ENCODE results near the gene SSPN.
A peak's percentile ranks its signal among the peaks of the same experiment; 100 is the strongest.

The SSPN gene

DNA sequence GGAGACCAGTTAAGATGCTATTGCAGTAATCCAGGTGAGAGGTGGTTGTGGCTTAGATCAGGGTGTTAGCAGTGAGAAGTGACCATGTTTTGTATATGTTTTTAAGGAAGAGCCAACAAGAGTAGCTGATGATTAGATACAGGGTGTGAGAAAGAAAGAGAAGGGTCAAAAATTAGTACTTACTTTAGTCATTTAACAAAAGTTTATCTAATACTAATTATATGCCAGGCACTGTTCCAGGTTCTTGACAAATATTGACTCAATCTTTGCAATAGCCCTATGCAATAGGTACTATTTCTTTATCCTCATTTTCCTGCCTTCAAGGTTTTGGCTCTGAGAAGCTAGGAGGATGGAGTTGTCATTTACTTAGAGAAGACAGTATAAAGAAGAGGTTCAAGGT, 70.2 kb downstream of the SSPN start:
- H3K27ac ChIP-seq (ENCODE audit: low read depth, low read length) = no peak overlapping the region
- H3K36me3 ChIP-seq (ENCODE audit: insufficient read depth, low read length) = no peaks in the 10 kb centered on the region
- H3K79me2 ChIP-seq (ENCODE audit: control insufficient read depth, insufficient read depth, low read length, unreplicated experiment) = no peaks in the 10 kb centered on the region
- no peaks in the 10 kb centered on the region for H3K27me3 ChIP-seq (ENCODE audit: insufficient read depth, low read length)
- H2AFZ ChIP-seq (ENCODE audit: low read length, unreplicated experiment) = no peak overlapping the region
- H3K4me1 ChIP-seq (ENCODE audit: control insufficient read depth, insufficient read depth, low read length, unreplicated experiment) = no peaks in the 10 kb centered on the region
- H3K4me3 ChIP-seq (ENCODE audit: low read depth, low read length) = no peak overlapping the region

DNA sequence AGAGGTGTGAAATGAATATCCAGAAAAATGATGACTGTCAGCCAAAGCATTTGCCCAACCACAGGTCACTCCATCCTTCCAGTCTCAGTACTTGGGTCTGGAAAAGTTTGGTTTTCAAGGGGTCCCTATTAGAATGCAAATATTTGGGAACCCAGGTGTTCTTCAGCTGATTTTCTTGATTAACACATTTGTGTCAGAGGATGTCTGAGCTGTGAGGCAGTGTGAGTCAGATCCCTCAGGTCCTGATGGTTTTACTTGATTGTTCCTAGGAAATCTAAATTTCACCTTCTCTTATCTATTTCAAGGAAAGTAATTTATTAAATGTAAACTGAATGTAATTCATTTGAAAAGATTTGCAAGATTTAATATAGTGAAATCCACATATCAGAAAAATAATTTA, 71.5 kb downstream of the SSPN start:
- Histone ChIP-seq H3K27ac (ENCODE audit: low read depth, low read length) (no peak overlapping the region), H3K27me3 (ENCODE audit: insufficient read depth, low read length) (no peaks in the 10 kb centered on the region), H3K4me1 (ENCODE audit: control insufficient read depth, insufficient read depth, low read length, unreplicated experiment) (peaks cover 12% of the 10 kb centered on the region), H2AFZ (ENCODE audit: low read length, unreplicated experiment) (no peak overlapping the region), H3K4me3 (ENCODE audit: low read depth, low read length) (no peak overlapping the region), H3K79me2 (ENCODE audit: control insufficient read depth, insufficient read depth, low read length, unreplicated experiment) (no peaks in the 10 kb centered on the region), H3K36me3 (ENCODE audit: insufficient read depth, low read length) (no peaks in the 10 kb centered on the region)

DNA sequence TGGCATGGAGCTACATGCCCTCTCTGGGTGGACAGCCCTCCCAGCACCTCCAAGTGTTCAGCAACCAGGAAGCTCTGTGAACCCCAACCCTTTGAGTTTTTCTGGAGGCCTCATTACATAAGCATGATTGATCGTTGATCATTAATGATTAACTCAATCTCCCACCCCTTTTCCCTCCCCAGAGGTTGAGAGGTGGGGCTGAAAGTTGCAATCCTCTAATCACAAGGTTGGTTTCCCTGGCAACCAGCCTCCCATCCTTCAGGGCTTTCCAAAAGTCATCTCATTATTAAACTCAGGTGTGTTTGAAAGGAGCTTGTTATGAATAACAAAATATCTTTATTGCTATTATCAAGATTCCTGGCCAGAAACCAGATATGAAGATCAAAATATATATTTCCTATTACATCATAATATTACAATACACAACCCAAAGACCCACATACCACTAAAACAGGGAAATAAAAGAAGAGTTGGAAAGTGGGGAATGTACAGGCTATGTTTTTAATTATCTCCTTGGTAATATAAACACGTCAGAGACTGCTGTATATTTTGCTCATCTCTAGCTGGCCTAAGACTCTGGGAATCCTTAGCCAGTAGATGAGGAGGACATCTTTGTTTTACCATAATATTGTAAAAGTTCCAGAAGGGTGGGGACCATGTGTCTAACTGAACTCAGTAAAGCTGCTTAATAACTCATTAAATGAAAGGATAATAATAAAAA, 73.6 kb downstream of the SSPN start:
- no peak overlapping the region for H3K4me3 ChIP-seq (ENCODE audit: low read depth, low read length)
- H3K4me1 ChIP-seq (ENCODE audit: control insufficient read depth, insufficient read depth, low read length, unreplicated experiment) = peaks cover 31% of the 10 kb centered on the region
- no peaks in the 10 kb centered on the region for H3K36me3 ChIP-seq (ENCODE audit: insufficient read depth, low read length)
- H3K79me2 ChIP-seq (ENCODE audit: control insufficient read depth, insufficient read depth, low read length, unreplicated experiment) = no peaks in the 10 kb centered on the region
- no peaks in the 10 kb centered on the region for H3K27me3 ChIP-seq (ENCODE audit: insufficient read depth, low read length)
- H3K27ac ChIP-seq (ENCODE audit: low read depth, low read length) = no peak overlapping the region
- no peak overlapping the region for H2AFZ ChIP-seq (ENCODE audit: low read length, unreplicated experiment)

DNA sequence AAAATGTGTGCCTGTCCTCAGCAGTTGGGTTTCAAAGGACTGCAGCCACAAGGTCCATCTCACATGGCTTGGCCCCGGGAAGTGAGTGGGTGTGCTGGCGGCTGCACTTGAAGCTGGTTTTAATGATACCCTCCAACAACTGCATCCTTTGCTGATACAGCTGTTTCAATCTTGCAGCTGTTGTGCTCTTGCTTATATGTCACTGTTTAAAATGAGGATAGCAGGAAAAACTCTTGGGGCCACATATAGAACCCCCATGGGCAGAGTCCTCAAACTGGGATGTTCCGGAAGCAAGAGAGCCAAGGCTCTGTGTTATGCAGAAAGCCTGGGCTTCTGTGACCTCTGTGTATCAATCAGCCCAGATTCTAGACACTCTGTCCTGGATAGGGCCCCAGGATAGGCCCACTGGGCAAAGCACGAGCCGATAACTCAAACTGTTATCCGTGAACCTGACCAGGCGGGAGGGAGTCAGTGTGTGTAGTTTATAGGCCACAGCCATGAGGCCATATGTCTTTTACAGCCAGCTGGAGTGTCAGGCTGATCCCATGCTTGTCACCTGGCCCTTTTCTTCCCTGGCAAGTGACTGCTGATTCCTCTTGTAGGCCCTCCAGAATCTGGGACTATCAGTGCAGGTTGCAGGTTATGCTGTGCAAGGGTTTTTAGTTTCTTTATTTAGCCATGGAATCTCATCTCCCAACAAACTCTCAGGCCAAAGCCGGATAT, 74.3 kb downstream of the SSPN start:
- no peak overlapping the region for H3K4me3 ChIP-seq (ENCODE audit: low read depth, low read length)
- H2AFZ ChIP-seq (ENCODE audit: low read length, unreplicated experiment) = no peak overlapping the region
- H3K79me2 ChIP-seq (ENCODE audit: control insufficient read depth, insufficient read depth, low read length, unreplicated experiment) = no peaks in the 10 kb centered on the region
- no peaks in the 10 kb centered on the region for H3K36me3 ChIP-seq (ENCODE audit: insufficient read depth, low read length)
- peaks cover 37% of the 10 kb centered on the region for H3K4me1 ChIP-seq (ENCODE audit: control insufficient read depth, insufficient read depth, low read length, unreplicated experiment)
- H3K27me3 ChIP-seq (ENCODE audit: insufficient read depth, low read length) = no peaks in the 10 kb centered on the region
- no peak overlapping the region for H3K27ac ChIP-seq (ENCODE audit: low read depth, low read length)

DNA sequence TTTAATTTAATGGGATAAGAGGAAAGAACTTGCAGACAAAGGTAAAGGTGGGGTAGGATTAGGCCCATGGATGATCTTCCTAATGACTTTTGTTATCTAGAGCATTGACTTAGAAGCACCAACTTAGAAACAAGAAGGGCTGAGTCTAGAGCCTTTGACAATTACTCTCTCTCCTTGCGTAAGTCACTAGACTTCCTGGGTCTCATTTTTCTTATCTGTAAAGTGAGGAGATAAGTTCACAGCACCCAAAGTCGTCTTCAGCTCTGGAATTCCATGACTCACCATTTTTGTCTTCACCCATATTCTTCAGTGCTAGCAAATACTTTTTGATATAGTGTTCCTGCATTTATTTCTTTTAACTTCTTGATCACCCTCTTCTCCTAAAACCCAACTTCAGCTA, 75.7 kb downstream of the SSPN start:
- no peaks in the 10 kb centered on the region for H3K79me2 ChIP-seq (ENCODE audit: control insufficient read depth, insufficient read depth, low read length, unreplicated experiment)
- H3K27me3 ChIP-seq (ENCODE audit: insufficient read depth, low read length) = no peaks in the 10 kb centered on the region
- no peaks in the 10 kb centered on the region for H3K36me3 ChIP-seq (ENCODE audit: insufficient read depth, low read length)
- peak overlapping the region; percentile 63; the same call in 1 of the 2 replicates for H3K27ac ChIP-seq (ENCODE audit: low read depth, low read length)
- no peak overlapping the region; the same call in 1 of the 2 replicates for H3K4me3 ChIP-seq (ENCODE audit: low read depth, low read length)
- peaks cover 49% of the 10 kb centered on the region for H3K4me1 ChIP-seq (ENCODE audit: control insufficient read depth, insufficient read depth, low read length, unreplicated experiment)
- H2AFZ ChIP-seq (ENCODE audit: low read length, unreplicated experiment) = no peak overlapping the region

DNA sequence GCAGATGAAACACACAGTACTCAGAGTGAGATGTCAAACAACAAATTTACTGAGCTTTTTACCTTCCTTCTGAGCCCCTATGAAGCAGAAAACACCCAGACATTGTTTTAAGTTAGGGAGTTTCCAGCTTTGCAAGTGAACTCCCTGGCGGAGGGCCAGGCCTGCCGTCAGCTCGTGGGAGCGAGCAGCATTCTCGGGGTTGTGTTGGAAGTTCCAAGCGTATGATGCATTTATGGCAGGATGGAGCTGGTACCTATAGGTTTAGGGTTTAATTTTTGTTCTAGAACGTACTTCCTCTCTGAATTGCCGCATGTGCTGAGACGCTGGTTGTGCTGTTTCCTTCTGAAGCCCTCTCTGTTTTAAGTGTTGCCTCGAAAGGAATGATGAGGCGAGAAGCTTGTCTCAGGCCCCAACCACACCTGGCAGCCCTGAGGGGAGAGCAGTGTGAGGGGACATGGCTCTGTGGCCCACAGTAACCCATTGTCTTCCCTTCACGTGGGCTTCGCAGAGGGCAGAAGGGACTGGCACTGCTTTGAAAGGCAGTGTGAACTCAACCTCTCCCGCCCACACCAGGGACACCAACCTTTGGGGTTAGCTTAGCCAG, 76.6 kb downstream of the SSPN start:
- Histone ChIP-seq H3K79me2 (ENCODE audit: control insufficient read depth, insufficient read depth, low read length, unreplicated experiment) (no peaks in the 10 kb centered on the region), H3K36me3 (ENCODE audit: insufficient read depth, low read length) (no peaks in the 10 kb centered on the region), H3K27ac (ENCODE audit: low read depth, low read length) (peak overlapping the region; percentile 63; the same call in 1 of the 2 replicates), H3K27me3 (ENCODE audit: insufficient read depth, low read length) (no peaks in the 10 kb centered on the region), H3K4me1 (ENCODE audit: control insufficient read depth, insufficient read depth, low read length, unreplicated experiment) (peaks cover 51% of the 10 kb centered on the region), H2AFZ (ENCODE audit: low read length, unreplicated experiment) (no peak overlapping the region), H3K4me3 (ENCODE audit: low read depth, low read length) (no peak overlapping the region)

DNA sequence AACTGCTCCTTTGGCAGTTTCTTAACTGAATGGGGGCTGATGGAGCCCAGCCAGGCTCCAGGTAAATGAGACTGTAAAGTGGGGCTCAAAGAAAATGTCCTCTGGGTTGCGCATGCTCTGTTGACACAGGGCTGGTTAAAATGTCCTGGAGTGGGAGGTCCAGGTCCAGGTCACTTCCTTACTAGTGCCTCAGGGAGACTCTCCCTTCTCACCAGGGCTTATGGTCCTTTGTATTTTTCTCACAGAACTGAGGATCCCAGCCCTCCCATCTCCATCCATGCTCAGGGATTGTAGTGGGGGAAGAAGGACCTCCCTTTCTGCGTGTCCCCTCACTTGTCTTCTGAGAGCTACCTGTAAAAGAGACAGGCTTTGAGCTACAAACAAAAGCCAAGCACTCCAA, 77.5 kb downstream of the SSPN start:
- H3K27ac ChIP-seq (ENCODE audit: low read depth, low read length) = no peak overlapping the region
- no peak overlapping the region for H3K4me3 ChIP-seq (ENCODE audit: low read depth, low read length)
- no peaks in the 10 kb centered on the region for H3K36me3 ChIP-seq (ENCODE audit: insufficient read depth, low read length)
- H3K27me3 ChIP-seq (ENCODE audit: insufficient read depth, low read length) = no peaks in the 10 kb centered on the region
- peaks cover 51% of the 10 kb centered on the region for H3K4me1 ChIP-seq (ENCODE audit: control insufficient read depth, insufficient read depth, low read length, unreplicated experiment)
- no peak overlapping the region for H2AFZ ChIP-seq (ENCODE audit: low read length, unreplicated experiment)
- H3K79me2 ChIP-seq (ENCODE audit: control insufficient read depth, insufficient read depth, low read length, unreplicated experiment) = no peaks in the 10 kb centered on the region

DNA sequence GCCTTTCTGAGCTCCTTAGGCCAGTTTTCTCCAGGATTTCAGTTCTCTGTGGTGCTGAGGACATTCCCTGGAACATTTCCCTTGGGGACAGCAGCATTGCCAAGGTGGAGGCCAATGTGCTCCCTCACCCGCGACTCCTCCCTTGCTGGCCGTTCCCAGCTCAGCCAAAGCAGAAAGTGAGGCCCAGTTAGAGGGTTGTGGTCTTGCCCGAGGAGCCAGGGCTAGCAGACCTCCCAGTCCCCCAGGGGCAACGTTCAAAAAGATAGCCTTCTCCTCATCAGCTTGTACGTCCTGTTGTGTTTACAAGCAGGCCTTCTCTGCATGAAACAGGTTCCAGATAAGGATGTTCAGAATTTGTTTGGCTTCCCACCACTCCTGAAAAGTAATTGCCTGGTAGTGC, 78.4 kb downstream of the SSPN start:
- H3K36me3 ChIP-seq (ENCODE audit: insufficient read depth, low read length) = no peaks in the 10 kb centered on the region
- H2AFZ ChIP-seq (ENCODE audit: low read length, unreplicated experiment) = no peak overlapping the region
- peak overlapping the region; percentile 97 for H3K27ac ChIP-seq (ENCODE audit: low read depth, low read length)
- no peaks in the 10 kb centered on the region for H3K27me3 ChIP-seq (ENCODE audit: insufficient read depth, low read length)
- H3K4me3 ChIP-seq (ENCODE audit: low read depth, low read length) = no peak overlapping the region
- no peaks in the 10 kb centered on the region for H3K79me2 ChIP-seq (ENCODE audit: control insufficient read depth, insufficient read depth, low read length, unreplicated experiment)
- peaks cover 56% of the 10 kb centered on the region for H3K4me1 ChIP-seq (ENCODE audit: control insufficient read depth, insufficient read depth, low read length, unreplicated experiment)

DNA sequence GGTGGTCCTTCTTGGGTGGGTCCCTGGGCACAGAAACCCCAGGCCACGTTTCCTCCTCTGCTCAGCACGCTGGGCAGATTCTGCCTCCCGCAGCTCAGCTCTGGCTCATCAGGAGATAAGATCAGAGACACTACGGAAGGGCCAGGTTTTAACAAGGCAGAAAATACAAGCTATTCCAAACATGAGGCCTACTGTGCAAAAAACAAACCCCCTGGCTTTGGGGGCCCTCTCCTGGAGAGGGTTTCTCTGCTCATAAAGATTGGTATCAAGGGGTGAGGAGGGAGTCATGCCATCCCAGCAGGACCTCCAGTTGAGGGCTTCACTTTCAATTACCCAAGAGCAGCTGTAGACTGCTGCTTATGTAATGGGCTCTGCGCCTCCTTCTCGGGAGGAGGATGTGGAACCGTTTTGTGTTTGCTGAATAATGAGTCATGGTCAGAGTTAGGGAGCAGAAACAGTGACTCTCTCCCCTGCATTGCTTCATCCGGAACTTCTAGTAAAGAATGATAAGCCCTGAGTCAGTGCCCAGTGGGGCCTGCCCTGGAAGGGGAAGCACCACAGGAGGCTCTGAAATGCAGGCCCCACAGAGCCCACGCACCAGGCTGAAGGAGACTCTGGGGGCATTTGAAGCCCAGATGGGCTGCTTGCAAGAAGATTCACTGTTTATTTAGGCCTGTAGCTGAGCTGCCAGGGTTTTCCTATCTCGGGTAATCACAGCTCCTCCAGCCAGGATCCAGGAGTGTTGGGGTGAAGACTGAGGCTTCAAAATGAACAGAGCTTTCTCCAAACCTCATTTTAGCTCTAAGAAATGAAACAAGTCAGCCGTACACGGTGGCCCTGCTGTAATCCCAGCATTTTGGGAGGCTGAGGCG, 79.3 kb downstream of the SSPN start:
- Histone ChIP-seq H3K36me3 (ENCODE audit: insufficient read depth, low read length) (no peaks in the 10 kb centered on the region), H3K4me3 (ENCODE audit: low read depth, low read length) (peak overlapping the region; percentile 32), H3K27me3 (ENCODE audit: insufficient read depth, low read length) (no peaks in the 10 kb centered on the region), H2AFZ (ENCODE audit: low read length, unreplicated experiment) (peak overlapping the region; percentile 34), H3K4me1 (ENCODE audit: control insufficient read depth, insufficient read depth, low read length, unreplicated experiment) (peaks cover 56% of the 10 kb centered on the region), H3K79me2 (ENCODE audit: control insufficient read depth, insufficient read depth, low read length, unreplicated experiment) (no peaks in the 10 kb centered on the region), H3K27ac (ENCODE audit: low read depth, low read length) (peak overlapping the region; percentile 97)

Measured in ACC112 (cell line).